ENCODE data around the gene LRRC4C.

DNA sequence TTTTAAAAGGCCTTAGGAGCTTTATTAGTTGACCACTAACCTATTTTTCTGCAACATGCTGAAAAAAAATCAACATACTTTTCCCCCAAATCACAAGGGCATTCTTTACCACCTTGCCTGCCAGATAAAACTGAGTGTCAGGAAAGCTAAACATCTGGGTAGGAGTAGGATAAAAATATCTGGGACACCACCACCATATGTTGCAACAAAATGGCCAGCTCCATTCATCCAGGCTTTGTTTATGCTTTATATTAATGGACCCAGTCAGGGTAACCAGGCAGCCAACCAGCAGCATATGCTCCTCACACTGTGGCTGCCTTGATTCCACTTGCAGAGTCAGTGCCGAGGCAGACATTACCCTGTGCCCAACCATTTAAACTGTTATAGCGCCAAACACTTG lies 1024.5 kb downstream of the LRRC4C start:
- TF ChIP-seq, protein P1, sequence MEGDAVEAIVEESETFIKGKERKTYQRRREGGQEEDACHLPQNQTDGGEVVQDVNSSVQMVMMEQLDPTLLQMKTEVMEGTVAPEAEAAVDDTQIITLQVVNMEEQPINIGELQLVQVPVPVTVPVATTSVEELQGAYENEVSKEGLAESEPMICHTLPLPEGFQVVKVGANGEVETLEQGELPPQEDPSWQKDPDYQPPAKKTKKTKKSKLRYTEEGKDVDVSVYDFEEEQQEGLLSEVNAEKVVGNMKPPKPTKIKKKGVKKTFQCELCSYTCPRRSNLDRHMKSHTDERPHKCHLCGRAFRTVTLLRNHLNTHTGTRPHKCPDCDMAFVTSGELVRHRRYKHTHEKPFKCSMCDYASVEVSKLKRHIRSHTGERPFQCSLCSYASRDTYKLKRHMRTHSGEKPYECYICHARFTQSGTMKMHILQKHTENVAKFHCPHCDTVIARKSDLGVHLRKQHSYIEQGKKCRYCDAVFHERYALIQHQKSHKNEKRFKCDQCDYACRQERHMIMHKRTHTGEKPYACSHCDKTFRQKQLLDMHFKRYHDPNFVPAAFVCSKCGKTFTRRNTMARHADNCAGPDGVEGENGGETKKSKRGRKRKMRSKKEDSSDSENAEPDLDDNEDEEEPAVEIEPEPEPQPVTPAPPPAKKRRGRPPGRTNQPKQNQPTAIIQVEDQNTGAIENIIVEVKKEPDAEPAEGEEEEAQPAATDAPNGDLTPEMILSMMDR (IDR thresholded peaks at IDR 0.05) = no peak
- no peak for TF ChIP-seq POLR2AphosphoS5 (IDR thresholded peaks at IDR 0.05)
- TF ChIP-seq EP300 (IDR thresholded peaks at IDR 0.05) = no peak
